Left ventricle myocardium inferior (tissue), 1 donor: ENCODE data around the gene CCL27. TPM values are rescaled to one million over a fixed set of nuclear protein-coding genes. Genes with fewer than 3 reads are reported as not detected.

ENCODE experiments used
- DNase-seq: peaks from one replicate; pipeline ENCODE4 v3.0.0-alpha.2; 2020
- H3K27ac ChIP-seq: fragments of 200-600 bp; replicated peaks from 2 replicates; pipeline ENCODE4 v1.8.0; 2021
- H3K27me3 ChIP-seq: fragments of 200-600 bp; 2 replicates; pipeline ENCODE4 v1.8.0; 2021; ENCODE audit warnings: low read depth
- H3K36me3 ChIP-seq: fragments of 200-600 bp; 2 replicates; pipeline ENCODE4 v1.8.0; 2021
- H3K4me1 ChIP-seq: fragments of 200-600 bp; 2 replicates; pipeline ENCODE4 v1.8.0; 2021
- H3K4me3 ChIP-seq: fragments of 200-600 bp; 2 replicates; pipeline ENCODE4 v1.8.0; 2021; ENCODE audit warnings: mild to moderate bottlenecking, moderate library complexity
- H3K9me3 ChIP-seq: fragments of 200-600 bp; replicated peaks from 2 replicates; pipeline ENCODE4 v1.8.0; 2021
- intact Hi-C: fragments of 100-400 bp; cut with micrococcal nuclease; formaldehyde crosslinking; loops from one replicate; pipeline ENCODE4 v1.11.0; 2022
- total RNA-seq: library from RNA; stranded (reverse); fragmentation: NEBNext Ultra II Directional; extraction: Animal tissue kit (Norgen Biotek cat#: 25700); gene quantifications from one replicate; pipeline ENCODE4 v1.2.1, GENCODE V29; 2021
- TF ChIP-seq, protein P1 (sequence below): fragments of 200-600 bp; IDR thresholded peaks from 2 replicates; pipeline ENCODE4 v1.8.0; 2021; ENCODE audit warnings: antibody characterized with exemption, mild to moderate bottlenecking, borderline replicate concordance
- donor health status: DM: no; HTN: yes; CAD: no; lungs with severe emphysema.

CCL27 gene
- total RNA-seq, 1 donor from 2014 or later = 0.41 TPM

DNA sequence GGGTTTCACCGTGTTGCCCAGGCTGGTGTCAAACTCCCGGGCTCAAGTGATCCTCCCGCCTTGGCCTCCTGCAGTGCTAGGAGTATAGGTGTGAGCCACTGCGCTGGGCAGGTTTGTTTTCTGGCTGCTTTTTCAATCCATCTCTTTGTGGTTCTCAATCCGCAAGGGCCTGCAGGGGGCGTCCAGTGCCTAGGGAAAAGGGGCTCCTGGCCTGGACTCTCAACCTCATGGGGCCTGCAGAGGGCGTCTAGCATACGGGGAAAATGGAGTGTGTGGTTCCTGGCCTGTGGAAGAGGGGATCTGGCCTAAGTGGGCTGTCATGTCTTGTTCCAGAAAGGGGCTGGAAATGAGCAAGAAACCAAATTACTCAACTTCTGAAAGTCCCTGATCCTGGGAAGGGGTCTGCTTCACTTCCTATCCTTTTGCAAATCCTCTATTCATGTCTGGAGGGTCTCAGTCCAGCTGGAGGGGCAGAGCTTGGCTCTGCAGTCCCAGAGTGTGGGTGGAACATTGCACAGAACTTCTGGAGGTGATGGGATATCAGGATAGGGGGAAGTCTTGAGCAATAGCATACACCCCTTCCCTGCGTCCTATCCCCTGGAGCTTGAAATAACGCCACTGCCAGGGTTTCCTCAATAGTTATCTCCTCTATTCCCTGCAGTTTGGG, 12.7 kb upstream of the CCL27 start:
- H3K9me3 ChIP-seq = peaks cover 3% of the 10 kb centered on the region
- no peaks in the 10 kb centered on the region for H3K36me3 ChIP-seq
- intact Hi-C loops = no loop called here
- peak; percentile 41 for DNase-seq
- TF ChIP-seq, protein P1, sequence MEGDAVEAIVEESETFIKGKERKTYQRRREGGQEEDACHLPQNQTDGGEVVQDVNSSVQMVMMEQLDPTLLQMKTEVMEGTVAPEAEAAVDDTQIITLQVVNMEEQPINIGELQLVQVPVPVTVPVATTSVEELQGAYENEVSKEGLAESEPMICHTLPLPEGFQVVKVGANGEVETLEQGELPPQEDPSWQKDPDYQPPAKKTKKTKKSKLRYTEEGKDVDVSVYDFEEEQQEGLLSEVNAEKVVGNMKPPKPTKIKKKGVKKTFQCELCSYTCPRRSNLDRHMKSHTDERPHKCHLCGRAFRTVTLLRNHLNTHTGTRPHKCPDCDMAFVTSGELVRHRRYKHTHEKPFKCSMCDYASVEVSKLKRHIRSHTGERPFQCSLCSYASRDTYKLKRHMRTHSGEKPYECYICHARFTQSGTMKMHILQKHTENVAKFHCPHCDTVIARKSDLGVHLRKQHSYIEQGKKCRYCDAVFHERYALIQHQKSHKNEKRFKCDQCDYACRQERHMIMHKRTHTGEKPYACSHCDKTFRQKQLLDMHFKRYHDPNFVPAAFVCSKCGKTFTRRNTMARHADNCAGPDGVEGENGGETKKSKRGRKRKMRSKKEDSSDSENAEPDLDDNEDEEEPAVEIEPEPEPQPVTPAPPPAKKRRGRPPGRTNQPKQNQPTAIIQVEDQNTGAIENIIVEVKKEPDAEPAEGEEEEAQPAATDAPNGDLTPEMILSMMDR = peak; percentile 48
- no peaks in the 10 kb centered on the region for H3K27me3 ChIP-seq
- H3K4me3 ChIP-seq = no peak overlapping the region
- H3K4me1 ChIP-seq = no peaks in the 10 kb centered on the region
- no peak overlapping the region for H3K27ac ChIP-seq

DNA sequence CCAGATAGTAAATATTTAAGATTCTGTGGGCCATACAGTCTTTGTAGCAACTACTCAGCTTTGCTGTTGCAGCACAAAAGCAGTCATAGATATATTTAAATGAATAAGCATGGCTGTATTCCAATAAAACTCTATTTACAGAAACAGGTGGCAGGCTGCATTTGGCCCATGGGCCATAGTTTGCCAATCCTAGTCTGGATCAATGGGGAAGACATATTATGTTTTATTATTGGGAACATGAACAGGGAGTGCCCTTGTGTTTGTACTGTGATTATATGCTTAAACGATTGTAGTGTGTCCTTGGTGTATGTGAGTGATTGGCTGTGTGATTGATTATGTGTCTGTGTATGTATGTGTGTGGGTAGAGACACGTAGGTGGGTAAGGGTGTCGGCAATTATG, 12.0 kb upstream of the CCL27 start:
- peaks cover 9% of the 10 kb centered on the region for H3K9me3 ChIP-seq
- no peaks in the 10 kb centered on the region for H3K36me3 ChIP-seq
- intact Hi-C loops = no loop called here
- DNase-seq = no peak
- H3K27ac ChIP-seq = no peak overlapping the region
- no peak overlapping the region for H3K4me3 ChIP-seq
- H3K27me3 ChIP-seq = no peaks in the 10 kb centered on the region
- H3K4me1 ChIP-seq = no peaks in the 10 kb centered on the region
- TF ChIP-seq, protein P1 = no peak

DNA sequence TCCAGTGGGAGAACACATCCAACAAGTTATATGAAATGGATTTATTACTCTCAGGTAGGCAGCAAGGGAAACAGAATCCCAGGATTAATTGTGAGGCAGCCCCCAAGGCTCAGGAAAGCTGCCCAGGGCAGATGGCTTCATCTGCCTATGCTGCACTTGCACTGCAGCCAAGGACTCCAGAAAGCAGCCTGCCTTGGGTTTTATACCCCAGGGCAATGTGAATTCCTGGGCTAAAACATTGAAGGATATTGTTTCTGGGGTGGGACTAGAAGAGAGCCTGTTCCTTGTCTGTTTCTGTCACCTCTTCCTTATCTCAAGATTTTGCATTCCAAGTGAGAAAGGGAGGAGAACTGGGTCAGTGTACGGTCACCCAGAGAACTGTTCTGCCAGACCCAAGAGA, 8.8 kb upstream of the CCL27 start:
- TF ChIP-seq, protein P1 = no peak
- peaks cover 9% of the 10 kb centered on the region for H3K9me3 ChIP-seq

DNA sequence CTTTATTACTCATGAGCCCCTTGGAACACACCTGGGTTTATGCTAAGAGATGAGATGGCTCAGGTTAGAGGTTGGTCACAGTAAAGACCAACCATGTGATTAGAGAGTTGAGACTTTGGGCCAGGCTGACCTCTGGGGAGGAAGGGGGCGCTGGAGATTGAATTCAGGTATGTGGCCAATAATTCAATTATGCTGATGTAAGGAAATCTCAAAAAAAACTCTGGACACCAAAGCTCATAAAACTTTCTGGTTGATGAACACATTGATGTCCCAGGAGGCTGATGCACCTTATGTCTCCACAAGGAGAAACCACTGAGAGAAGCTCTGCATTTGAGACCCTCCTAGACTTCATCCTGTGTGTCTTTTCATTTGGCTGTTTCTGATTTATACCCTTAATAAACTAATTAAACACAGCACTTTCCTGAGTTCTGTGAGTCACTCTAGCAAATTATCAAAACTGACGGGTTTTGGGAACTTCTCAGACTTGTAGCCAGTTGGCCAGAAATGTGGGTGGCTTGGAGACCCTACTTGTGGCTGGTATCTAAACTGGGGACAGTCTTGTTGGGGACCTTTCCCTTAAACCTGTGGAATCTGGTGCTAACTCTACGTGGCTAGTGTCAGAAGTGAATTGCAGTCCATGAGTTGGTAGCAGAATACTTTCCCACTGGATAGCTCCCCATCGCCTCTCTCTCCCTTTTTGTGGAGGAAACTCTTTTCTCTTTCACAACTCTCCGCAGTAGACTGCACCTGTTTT, 7.5 kb upstream of the CCL27 start:
- H3K36me3 ChIP-seq = peaks cover 5% of the 10 kb centered on the region
- peaks cover 9% of the 10 kb centered on the region for H3K9me3 ChIP-seq
- H3K4me1 ChIP-seq = peaks cover 22% of the 10 kb centered on the region
- TF ChIP-seq, protein P1 = no peak
- H3K27me3 ChIP-seq = no peaks in the 10 kb centered on the region
- intact Hi-C loops = no loop called here
- no peak overlapping the region for H3K27ac ChIP-seq
- H3K4me3 ChIP-seq = no peak overlapping the region
- DNase-seq = no peak

More for the DNA sequence above, 8.8 kb upstream of the CCL27 start:
- intact Hi-C loops = no loop called here
- DNase-seq = no peak
- no peak overlapping the region for H3K4me3 ChIP-seq
- H3K27me3 ChIP-seq = no peaks in the 10 kb centered on the region
- H3K36me3 ChIP-seq = peaks cover 5% of the 10 kb centered on the region
- peaks cover 12% of the 10 kb centered on the region for H3K4me1 ChIP-seq
- H3K27ac ChIP-seq = no peak overlapping the region

DNA sequence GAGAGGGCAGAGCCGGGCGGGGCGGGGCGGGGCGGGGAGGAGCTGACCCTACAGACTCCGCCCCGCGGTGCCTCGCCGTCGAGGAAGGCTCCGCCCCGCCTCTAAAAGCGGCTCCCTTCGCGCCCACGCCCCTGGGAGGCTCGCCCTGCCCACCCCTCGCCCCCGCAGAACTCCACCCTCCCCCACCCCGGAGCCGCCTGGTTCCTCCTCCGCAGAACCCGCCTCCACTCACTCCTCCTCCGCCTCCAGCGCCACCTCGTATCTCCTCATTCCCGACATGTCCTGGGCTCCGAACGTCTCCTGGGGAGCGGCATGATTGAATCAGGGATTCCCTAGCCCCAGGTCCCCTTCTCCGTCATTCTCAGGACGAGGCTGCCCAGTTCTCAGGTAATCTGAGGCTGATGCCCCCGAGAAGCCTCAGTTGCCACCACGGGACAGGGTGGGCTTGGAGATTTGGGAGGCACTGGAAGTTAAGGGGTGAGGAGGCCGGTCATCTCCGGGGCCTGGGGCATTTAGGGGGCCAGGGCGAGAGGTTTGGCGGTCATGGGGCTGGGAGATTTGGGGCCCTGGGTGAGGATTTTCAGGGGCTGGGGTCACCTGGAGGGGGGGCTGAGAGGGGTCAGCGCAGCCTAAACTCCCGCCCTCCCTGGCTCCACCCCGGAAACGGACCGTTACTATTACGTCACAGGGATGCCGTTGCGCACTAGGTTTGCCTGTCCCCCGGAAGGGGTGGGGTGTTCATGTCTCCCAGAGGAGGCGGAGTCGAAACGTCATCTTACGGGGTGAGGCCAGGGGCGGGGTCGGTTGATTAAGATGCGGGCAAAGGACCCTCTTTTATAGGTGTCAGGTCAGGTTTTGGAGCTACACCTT, 3.2 kb upstream of the CCL27 start:
- peaks cover 16% of the 10 kb centered on the region for H3K36me3 ChIP-seq
- peak overlapping the region; percentile 79 for H3K4me3 ChIP-seq
- no peaks in the 10 kb centered on the region for H3K27me3 ChIP-seq
- H3K4me1 ChIP-seq = peaks cover 29% of the 10 kb centered on the region
- TF ChIP-seq, protein P1 = no peak
- peaks cover 9% of the 10 kb centered on the region for H3K9me3 ChIP-seq
- peak; percentile 94 for DNase-seq
- peak overlapping the region; percentile 98 for H3K27ac ChIP-seq
- intact Hi-C loops = no loop called here
